Esophagus squamous epithelium (tissue), 4 donors: ENCODE data around the gene CCDC201.

Experiments used
- POLR2A ChIP-seq, 4 donors: fragments of 450-650 bp; IDR thresholded peaks; one replicate each; pipeline ENCODE4 v1.6.1; 2017; ENCODE audit warnings: antibody characterized with exemption in 4 of 4, mild to moderate bottlenecking in 4 of 4, moderate library complexity in 3 of 4
- TF ChIP-seq, protein P1 (sequence below), 6 experiments: fragments of 450-650 bp in 4 of 6; fragments of 200-600 bp in 2 of 6; sonication (generic) in 2 of 6; IDR thresholded peaks; one replicate each; pipeline ENCODE4 v1.5.1; 2016 to 2019; ENCODE audit warnings: antibody characterized with exemption in 6 of 6, mild to moderate bottlenecking in 4 of 6, moderate library complexity in 4 of 6

GRCh38 chr7:45901566-45901965 is 28.7 kb upstream of the CCDC201 start:
- TF ChIP-seq, protein P1, sequence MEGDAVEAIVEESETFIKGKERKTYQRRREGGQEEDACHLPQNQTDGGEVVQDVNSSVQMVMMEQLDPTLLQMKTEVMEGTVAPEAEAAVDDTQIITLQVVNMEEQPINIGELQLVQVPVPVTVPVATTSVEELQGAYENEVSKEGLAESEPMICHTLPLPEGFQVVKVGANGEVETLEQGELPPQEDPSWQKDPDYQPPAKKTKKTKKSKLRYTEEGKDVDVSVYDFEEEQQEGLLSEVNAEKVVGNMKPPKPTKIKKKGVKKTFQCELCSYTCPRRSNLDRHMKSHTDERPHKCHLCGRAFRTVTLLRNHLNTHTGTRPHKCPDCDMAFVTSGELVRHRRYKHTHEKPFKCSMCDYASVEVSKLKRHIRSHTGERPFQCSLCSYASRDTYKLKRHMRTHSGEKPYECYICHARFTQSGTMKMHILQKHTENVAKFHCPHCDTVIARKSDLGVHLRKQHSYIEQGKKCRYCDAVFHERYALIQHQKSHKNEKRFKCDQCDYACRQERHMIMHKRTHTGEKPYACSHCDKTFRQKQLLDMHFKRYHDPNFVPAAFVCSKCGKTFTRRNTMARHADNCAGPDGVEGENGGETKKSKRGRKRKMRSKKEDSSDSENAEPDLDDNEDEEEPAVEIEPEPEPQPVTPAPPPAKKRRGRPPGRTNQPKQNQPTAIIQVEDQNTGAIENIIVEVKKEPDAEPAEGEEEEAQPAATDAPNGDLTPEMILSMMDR (IDR thresholded peaks at IDR 0.05) = no peak
- no peak for TF ChIP-seq POLR2A (IDR thresholded peaks at IDR 0.05)
